Stimulated activated CD4-positive, alpha-beta T cell treated with anti-CD3 and anti-CD28 coated beads, Interleukin-1b, Interleukin-23, amount 100 ng/mL, for 48 hours (primary cell): ENCODE data around the gene PRKCA.
A peak's percentile ranks its signal among the peaks of the same experiment; 100 is the strongest.
"Not testable (repeated sequence)": the region's sequence is repeated elsewhere in the genome, so short reads cannot be mapped to it uniquely, and the experiment has no call there.

Experiments used
- DNase-seq: peaks from one replicate; pipeline ENCODE4 v3.0.0-alpha.2; 2020

Gene PRKCA

DNA sequence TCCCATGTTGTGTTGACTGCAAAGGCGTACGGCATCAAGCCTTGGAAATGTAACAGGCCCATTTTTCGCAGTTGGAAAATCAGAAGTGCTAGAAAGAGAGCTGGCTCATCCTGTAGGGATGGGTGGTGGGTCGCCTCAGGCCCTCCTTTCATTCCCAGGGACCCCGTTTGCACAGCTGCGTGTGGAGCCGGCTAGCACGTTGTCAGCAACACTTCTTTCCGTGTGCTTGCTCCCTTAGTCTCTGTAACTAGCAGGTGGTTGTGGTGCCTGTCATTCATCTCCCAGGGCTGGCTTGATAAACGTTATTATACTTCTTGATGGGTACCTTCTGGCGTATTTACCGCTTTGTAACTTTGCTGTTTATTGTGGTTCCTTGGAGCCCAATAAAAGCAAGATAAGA is 293.5 kb downstream of the PRKCA start:
- no peak for DNase-seq

GRCh38 chr17:66602659-66603384 is 300.4 kb downstream of the PRKCA start:
- DNase-seq: no peak

DNA sequence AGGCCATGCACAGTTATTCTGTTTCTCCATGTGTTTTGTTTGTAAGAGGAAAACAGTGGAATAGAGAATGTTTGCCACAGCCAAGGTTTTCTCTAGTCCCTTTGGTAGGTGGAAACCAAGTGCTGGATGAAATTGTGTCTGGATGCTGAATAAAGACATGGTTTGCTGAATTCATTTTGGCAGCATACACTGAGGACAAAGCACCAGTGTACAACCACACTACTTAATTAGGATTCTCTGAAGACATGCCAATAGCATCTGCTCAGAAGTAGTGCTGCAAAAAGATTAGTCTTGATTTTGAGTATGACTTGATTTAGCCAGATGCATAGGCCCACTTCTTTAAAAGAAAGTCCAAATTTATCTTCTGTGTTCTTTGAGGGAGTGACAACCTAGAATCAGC is 302.0 kb downstream of the PRKCA start:
- DNase-seq: no peak

DNA sequence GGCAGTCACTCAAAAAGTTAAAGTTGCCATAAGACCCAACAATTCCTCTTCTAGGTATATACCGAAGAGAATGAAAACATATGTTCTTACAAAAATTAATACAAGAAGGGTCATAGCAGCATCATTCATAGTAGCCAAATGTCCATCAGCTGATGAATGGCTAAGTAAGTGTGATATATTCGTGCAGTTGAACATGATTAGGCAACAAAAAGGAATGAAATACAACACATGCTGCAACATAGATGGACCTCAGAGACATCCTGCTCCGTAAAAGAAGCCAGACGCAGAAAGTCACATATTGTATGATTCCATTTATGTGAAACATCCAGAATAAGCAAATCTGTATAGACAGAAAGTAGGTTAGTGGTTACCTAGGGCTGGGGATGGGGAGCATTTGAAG is 303.1 kb downstream of the PRKCA start:
- DNase-seq: no peak

GRCh38 chr17:66610361-66611133 is 308.1 kb downstream of the PRKCA start:
- no peak for DNase-seq

- DNase-seq: no peak
Observed at GRCh38 chr17:66611397-66611796, 309.0 kb downstream of the PRKCA start.

DNA sequence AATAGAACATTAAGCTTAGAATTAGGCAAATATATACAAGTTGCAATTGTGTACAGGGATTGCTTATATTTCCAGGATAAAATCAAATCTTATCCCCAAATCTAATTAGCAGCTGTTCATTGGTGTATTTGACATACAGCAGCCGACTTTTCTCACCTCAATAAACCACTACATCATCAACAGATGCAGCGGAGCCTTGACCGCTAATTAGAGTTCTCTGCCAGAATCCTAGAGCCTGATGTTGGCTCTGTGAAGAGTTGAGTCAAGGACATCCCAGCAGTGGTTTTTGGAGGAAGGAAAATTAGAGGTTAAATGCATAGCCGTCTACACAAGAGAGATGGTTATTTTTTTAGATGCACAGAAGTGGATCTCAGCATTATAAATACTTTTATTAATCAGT is 310.6 kb downstream of the PRKCA start:
- DNase-seq: no peak

GRCh38 chr17:66614469-66614868 is 312.1 kb downstream of the PRKCA start:
- DNase-seq: no peak

GRCh38 chr17:66619206-66619605 is 316.8 kb downstream of the PRKCA start:
- no peak for DNase-seq

DNA sequence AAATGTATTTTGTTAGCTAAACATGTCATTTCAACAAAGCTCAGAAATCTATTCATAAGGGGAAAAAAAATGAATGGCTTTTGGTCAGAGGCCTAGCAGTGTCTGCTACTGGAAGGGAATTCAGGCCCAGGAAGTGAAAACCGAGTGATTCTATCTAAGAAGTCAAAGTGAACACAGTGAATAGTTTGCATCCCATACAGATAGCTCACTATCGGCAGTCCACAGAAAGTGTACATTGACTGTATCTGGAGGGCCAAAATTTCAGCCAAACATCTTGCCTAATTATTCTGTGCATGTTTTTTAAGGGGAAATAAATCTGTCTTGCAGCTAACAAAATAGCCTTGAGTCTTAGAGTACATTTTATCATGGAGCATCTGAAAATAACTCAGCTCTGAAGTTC is 318.1 kb downstream of the PRKCA start:
- no peak for DNase-seq

GRCh38 chr17:66624630-66625029 is 322.2 kb downstream of the PRKCA start:
- DNase-seq: not testable (repeated sequence)

DNA sequence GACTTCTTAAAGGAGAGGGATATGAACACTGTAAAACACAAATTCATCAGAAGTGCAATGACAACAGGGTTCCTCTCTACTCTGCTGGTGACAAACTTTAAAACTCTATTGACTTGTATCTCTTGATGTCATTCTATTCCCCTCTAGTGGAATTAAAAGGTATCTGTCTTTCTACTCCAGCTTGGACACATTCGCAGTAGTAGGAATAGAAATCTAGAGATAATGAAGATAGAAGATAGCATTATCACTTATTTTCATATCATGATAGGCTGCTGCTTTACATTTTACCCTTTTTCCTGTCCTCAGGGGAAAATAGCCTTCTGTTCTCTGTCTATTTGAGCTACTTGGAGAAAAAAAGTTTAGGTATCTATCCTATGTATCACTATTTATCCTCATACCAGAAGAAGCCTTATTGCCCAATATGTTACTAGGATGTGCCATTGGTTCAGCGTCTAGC is 322.9 kb downstream of the PRKCA start:
- no peak for DNase-seq

GRCh38 chr17:66627985-66628384 is 325.6 kb downstream of the PRKCA start:
- DNase-seq: no peak

DNA sequence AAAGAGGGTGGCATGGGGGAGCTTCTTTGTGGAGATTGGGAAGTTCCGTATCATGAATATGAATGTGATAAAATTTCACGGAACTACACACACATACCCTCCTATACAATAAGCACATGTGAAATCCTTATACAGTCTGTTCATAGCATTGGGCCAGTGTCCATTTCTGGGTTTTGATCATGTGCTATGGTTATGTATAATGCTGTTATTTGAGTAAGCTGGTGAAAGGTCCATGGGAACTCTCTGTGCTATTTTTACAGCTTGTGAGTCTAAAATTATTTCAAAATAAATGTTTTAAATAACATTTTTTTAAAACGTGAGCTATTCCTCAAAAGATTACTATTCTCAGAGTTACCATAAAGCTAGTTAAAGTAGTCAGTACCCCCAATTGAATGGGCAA is 327.3 kb downstream of the PRKCA start:
- DNase-seq: no peak

DNA sequence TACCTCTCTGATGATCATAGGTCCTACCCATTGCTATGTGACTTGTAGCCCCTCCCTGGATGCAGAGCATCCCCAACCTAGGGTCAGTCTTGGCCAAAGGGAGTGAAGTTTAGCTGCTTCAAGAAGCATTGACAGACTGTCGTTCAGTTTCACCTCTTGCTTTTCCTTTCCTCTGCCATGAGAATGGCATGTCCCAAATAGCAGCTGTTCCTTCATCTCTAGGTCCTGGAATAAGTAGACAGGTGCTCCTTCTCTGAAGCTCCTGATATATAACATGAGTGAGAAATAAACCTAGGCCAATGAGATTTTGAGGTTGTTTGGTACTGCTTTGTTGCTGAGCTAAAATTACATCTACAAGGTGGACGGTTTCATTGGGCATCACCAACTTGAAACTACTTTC is 328.0 kb downstream of the PRKCA start:
- no peak for DNase-seq

DNA sequence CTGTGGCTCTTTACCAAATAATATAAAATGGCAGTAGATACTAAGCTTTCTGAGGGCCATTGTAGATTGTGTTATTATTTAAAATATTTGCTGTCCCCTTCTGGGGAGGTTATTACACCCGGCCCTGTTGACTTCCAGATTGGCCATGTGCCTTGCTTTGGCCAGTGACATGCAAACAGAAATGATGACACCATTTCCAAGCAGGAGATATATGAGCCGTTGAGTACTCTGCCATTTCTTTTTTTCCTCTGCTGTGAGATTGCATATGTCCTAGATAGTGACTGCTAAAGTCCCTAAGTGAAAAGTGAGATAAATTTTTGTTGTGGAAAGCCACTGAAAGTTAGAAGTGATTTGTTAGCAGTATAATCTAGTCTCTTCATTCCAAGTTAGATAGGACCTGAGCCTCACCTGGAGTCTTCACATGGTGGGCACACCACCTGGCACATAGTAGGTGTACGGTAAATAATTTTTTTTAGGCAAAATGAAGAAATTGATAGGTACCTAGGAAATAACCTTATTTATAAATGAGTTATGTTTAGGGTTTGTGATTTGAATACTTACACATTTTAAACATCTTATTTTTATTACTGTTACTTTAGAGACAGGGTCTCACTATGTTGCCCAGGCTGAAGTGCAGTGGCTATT is 328.5 kb downstream of the PRKCA start:
- no peak for DNase-seq

DNA sequence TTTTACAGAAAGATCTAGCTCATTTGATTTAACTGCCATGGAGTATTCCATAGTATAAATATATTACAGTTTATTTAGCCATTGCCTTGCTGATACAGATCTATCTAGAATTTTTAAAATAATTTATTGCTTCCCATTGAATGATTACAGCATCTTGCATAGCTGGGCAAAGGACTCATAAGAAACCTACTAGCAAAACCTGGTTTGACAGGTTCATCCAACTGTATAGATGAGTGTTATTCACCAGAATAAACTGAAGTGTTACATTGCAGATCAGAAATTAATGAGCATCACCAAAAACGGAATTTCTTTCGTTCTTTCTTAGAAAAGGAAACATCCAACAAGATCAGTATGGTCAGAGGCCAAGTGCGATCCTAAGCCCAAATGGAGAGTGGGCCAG is 330.3 kb downstream of the PRKCA start:
- no peak for DNase-seq

DNA sequence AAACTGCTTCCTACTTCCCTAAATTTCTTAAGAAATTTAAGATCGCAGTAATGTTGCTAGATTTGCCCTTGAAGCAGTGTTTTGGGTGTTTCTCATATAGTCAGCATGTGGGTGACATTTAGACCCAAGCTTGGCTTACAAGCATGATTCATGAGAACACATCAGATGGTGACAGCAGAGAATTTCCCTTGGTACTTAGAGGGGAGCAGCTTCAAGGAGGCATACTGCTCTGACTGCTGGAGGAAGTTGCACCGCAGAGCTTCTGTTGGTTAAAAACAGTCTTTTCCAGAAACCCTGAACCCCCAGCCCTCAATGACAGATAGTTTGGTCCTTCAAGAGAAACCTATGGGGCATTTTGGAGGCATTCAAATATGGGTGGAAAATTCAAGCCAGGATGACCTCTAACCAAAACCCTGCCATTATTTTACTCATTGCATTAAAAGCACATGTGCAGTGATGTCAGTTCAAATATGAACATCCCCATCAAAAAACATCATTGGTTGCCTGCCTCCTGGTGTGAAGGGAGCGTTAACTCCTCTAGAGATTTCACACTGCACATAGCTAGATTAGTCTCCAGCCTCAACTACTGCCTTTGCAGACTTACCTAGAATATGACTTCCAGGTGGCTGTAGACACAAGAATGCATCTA is 331.0 kb downstream of the PRKCA start:
- DNase-seq: peak; percentile 66

DNA sequence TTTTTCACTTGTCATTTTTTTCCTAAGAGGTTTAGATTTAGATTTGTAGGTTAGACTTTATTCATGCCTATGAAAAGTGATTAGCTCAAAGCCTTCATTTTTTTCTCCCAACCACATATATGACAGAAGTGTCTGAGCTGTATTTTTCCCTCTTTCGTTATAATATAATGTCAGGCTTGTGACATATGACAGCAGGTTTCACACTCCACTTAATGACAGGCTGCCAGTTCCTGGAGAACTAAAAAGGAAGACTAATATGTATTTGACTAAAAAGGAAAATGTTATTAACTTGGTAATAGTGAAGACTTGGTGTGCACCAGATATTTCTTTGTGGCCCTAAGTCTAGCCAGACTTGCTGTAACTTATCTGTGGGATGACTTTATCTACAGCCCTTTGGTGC is 331.8 kb downstream of the PRKCA start:
- no peak for DNase-seq

DNA sequence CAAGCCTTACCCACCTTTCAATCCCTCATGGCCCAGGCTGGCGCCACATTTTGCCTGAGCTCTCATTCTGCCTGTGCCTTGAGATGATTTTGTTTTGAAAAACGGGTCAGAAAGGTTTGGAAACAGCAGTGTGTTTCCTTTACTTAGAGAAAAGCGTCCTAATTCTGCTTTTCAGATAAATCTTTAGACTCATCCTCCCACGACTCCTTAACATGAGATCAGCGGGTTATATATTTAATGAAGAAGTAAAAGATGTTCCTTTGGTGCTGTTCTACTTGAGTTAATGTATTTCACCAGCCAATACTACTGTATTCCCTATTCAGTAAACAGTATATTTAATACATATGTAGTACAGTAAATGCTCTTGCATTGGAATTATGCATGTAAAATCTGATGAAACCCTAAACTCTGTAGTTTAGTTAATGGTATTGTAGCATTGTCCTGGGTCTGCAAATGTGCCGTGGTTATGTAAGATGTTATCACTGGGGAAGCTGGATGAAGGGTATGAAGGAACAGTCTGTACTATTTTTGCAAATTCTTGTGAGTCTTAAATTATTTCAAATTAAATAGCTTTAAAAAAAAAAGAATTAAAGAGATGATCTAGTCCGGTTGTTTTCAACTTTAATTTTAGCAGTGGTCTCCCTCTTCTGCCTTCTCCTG is 333.1 kb downstream of the PRKCA start:
- no peak for DNase-seq

DNA sequence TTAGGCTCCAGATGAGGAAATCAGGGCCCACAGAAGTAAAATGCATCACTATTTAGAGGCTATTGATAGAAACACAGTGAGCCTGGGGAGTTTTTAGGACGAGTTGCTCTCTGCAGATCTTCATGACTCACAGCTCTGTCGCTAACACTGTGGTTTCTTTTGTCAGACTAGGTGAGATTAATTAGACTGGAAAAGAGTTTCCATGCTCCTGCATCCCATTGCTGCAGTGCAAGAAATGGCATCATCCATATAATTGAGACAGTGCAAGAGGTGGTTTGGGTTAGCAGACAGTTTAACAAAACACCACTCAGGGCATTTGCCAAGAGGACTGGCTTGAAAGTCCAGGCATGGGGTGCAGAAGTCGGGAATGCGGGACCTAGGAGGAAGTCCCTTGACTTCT is 333.7 kb downstream of the PRKCA start:
- DNase-seq: no peak

DNA sequence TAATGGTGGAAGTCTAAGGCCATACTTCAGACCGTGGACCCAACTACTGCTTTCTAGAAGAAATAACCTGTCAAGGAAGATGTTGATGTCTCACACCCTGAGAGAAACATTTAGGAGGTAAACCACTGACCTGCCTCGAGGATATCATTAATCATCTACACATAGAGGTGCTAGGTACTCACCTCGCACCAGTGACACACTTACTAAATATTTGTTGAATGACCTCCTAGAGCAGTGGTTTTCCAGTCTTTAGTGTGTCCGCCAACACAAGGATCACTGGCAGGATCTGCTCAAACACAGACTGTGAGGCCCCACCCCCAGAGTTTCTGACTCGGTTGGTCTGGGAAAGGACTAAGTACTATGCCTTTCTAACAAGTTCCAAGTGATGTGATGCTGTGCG is 335.1 kb downstream of the PRKCA start:
- no peak for DNase-seq
